HCT116 (cell line): ENCODE data around the gene USP9Y. TPM values are rescaled to one million over a fixed set of nuclear protein-coding genes. Genes with fewer than 3 reads are reported as not detected.

ENCODE experiments used
- ATAC-seq: fragments of 200-7000 bp; cut with Tn5 transposase; 2 replicates; pipeline ENCODE4 v1.9.1; 2020; ENCODE audit warnings: mild to moderate bottlenecking, moderate library complexity
- BruUV-seq: library from RNA; stranded (reverse); fragments of 400-500 nt; replicated peaks from 2 replicates; lab custom pipeline; 2021; lab: Mats Ljungman, UMichigan
- CTCF ChIA-PET: fragments of 300-600 bp; sonication (Branson Sonifier 250); formaldehyde crosslinking; loops from one replicate; lab custom pipeline; 2021; ENCODE audit warnings: antibody characterized with exemption; lab: Charles Lee
- POLR2A ChIA-PET: fragments of 300-600, 350-600 bp; sonication (Branson Sonifier 250); formaldehyde crosslinking; loops from one replicate; lab custom pipeline; 2021; ENCODE audit warnings: antibody characterized with exemption; lab: Charles Lee
- RAD21 ChIA-PET, 2 experiments: fragments of 300-600 bp; sonication (Branson Sonifier 250); formaldehyde crosslinking; loops; one replicate each; lab custom pipeline; 2023; ENCODE audit warnings: low total read pairs in 2 of 2; ENCODE audit not compliant: uncharacterized antibody in 2 of 2, unreplicated experiment in 2 of 2, low non-redundant PET in 1 of 2; lab: Charles Lee
- DNase-seq: peaks from one replicate; pipeline ENCODE4 v3.0.0-alpha.2; 2010; ENCODE audit warnings: low read depth, low spot score
- H2AFZ ChIP-seq: fragments of 200-600 bp; shearing (Covaris generic), sonication (generic); 2 replicates; pipeline ENCODE4 v1.6.1; 2017; ENCODE audit warnings: low read depth, mixed run types, mixed read lengths, antibody characterized with exemption, low read length; ENCODE audit not compliant: poor library complexity, severe bottlenecking
- H3K27ac ChIP-seq: 2 replicates; pipeline ENCODE4 v1.5.1; 2012; ENCODE audit warnings: low read depth, low read length
- H3K27me3 ChIP-seq: fragments of 200-600 bp; sonication (generic); 2 replicates; pipeline ENCODE4 v1.6.1; 2016; ENCODE audit warnings: mixed run types, low read length, mixed read lengths; ENCODE audit not compliant: insufficient read depth
- H3K36me3 ChIP-seq, 2 experiments: fragments of 200-500 bp in 1 of 2; fragments of 200-600 bp in 1 of 2; sonication (Bioruptor generic) in 1 of 2; sonication (generic) in 1 of 2; 2 replicates each; pipeline versions ENCODE4 v1.5.1 to v1.6.1; 2014 to 2016; ENCODE audit warnings: low read length in 2 of 2, inconsistent platforms in 1 of 2, mixed read lengths in 1 of 2, mixed run types in 1 of 2; ENCODE audit not compliant: insufficient read depth in 2 of 2, control insufficient read depth in 1 of 2
- H3K4me1 ChIP-seq, 2 experiments: fragments of 200-600 bp in 1 of 2; sonication (generic) in 1 of 2; 2 replicates each; pipeline versions ENCODE4 v1.5.1 to v1.6.1; 2012 to 2017; ENCODE audit warnings: low read length in 2 of 2, inconsistent platforms in 1 of 2, mild to moderate bottlenecking in 1 of 2, mixed read lengths in 1 of 2, mixed run types in 1 of 2, moderate library complexity in 1 of 2; ENCODE audit not compliant: insufficient read depth in 2 of 2, control insufficient read depth in 1 of 2
- H3K4me2 ChIP-seq: fragments of 200-600 bp; sonication (generic); 2 replicates; pipeline ENCODE4 v1.6.1; 2017; ENCODE audit warnings: mixed run types, low read length, mixed read lengths
- H3K4me3 ChIP-seq, 2 experiments: fragments of 200-600 bp in 1 of 2; sonication (generic) in 1 of 2; replicated peaks in 1 of 2; 2 replicates each; pipeline ENCODE4 v1.5.1; 2011 to 2016; ENCODE audit warnings: low read length in 2 of 2, control low read depth in 1 of 2, low read depth in 1 of 2, mild to moderate bottlenecking in 1 of 2, mixed read lengths in 1 of 2, mixed run types in 1 of 2
- H3K79me2 ChIP-seq: fragments of 200-600 bp; sonication (generic); 2 replicates; pipeline ENCODE4 v1.6.1; 2017; ENCODE audit warnings: mild to moderate bottlenecking, mixed run types, low read length, moderate library complexity, mixed read lengths; ENCODE audit not compliant: insufficient read depth
- H3K9ac ChIP-seq: fragments of 200-600 bp; sonication (generic); 2 replicates; pipeline ENCODE4 v1.6.1; 2016; ENCODE audit warnings: low read length, mixed read lengths
- H3K9me2 ChIP-seq: fragments of 200-600 bp; sonication (generic), shearing (Covaris generic); 2 replicates; pipeline ENCODE4 v1.6.1; 2017; ENCODE audit warnings: mixed run types, mild to moderate bottlenecking, moderate library complexity; ENCODE audit not compliant: insufficient read depth
- H3K9me3 ChIP-seq, 2 experiments: fragments of 200-500 bp in 1 of 2; fragments of 200-600 bp in 1 of 2; sonication (Bioruptor generic) in 1 of 2; sonication (generic) in 1 of 2; 2 replicates each; pipeline ENCODE4 v1.6.1; 2014 to 2017; ENCODE audit warnings: low read length in 2 of 2, mixed read lengths in 2 of 2, inconsistent platforms in 1 of 2, low read depth in 1 of 2, mild to moderate bottlenecking in 1 of 2, mixed run types in 1 of 2, moderate library complexity in 1 of 2; ENCODE audit not compliant: control insufficient read depth in 1 of 2, insufficient read depth in 1 of 2
- H4K20me1 ChIP-seq: fragments of 200-600 bp; sonication (generic), shearing (Covaris generic); 2 replicates; pipeline ENCODE4 v1.6.1; 2017; ENCODE audit warnings: mixed run types, mild to moderate bottlenecking, moderate library complexity; ENCODE audit not compliant: insufficient read depth
- CBX3 ChIP-seq: IDR thresholded peaks from 2 replicates; pipeline ENCODE4 v1.6.1; 2012; ENCODE audit warnings: low read depth
- CEBPB ChIP-seq: IDR thresholded peaks from 2 replicates; pipeline ENCODE4 v1.6.1; 2012; ENCODE audit warnings: low read depth
- EGR1 ChIP-seq: IDR thresholded peaks from 2 replicates; pipeline ENCODE4 v1.6.1; 2012; ENCODE audit warnings: low read depth
- ELF1 ChIP-seq: IDR thresholded peaks from 2 replicates; pipeline ENCODE4 v1.6.1; 2012; ENCODE audit warnings: low read depth, borderline replicate concordance
- EZH2phosphoT487 ChIP-seq: fragments of 200-600 bp; IDR thresholded peaks from 2 replicates; pipeline ENCODE4 v1.6.1; 2018; ENCODE audit warnings: antibody characterized with exemption, borderline replicate concordance
- FOSL1 ChIP-seq: IDR thresholded peaks from 2 replicates; pipeline ENCODE4 v1.6.1; 2012; ENCODE audit warnings: low read depth
- RAD21 ChIP-seq: IDR thresholded peaks from 2 replicates; pipeline ENCODE4 v1.6.1; 2012; ENCODE audit warnings: low read depth, mild to moderate bottlenecking
- SRF ChIP-seq: IDR thresholded peaks from 2 replicates; pipeline ENCODE4 v1.6.1; 2012; ENCODE audit warnings: low read depth
- TCF7L2 ChIP-seq: IDR thresholded peaks from 2 replicates; pipeline ENCODE4 v1.7.0; 2011; ENCODE audit warnings: borderline replicate concordance, inconsistent platforms; ENCODE audit not compliant: insufficient read depth, insufficient read length; ENCODE audit errors: extremely low read depth
- YY1 ChIP-seq: IDR thresholded peaks from 2 replicates; pipeline ENCODE4 v1.6.1; 2011; ENCODE audit warnings: low read length, low read depth, moderate library complexity, mild to moderate bottlenecking; ENCODE audit not compliant: insufficient replicate concordance; ENCODE audit errors: extremely low read depth
- ZFX ChIP-seq: fragments of 450-650 bp; IDR thresholded peaks from 2 replicates; pipeline ENCODE4 v1.6.1; 2017
- ZNF274 ChIP-seq: fragments of 200-500 bp; sonication (Bioruptor generic); IDR thresholded peaks from 2 replicates; pipeline ENCODE4 v1.6.1; 2014; ENCODE audit warnings: mild to moderate bottlenecking, low read depth, low read length, inconsistent platforms
- intact Hi-C: fragments of 100-400 bp; cut with micrococcal nuclease; formaldehyde crosslinking; loops from 2 replicates; pipeline ENCODE4 v1.10.0; 2022
- total RNA-seq: library from RNA; stranded (reverse); gene quantifications from one replicate; pipeline ENCODE4 v1.2.1, GENCODE V29; 2021; ENCODE audit not compliant: unreplicated experiment
- TF ChIP-seq, protein P1 (sequence below): IDR thresholded peaks from 2 replicates; pipeline ENCODE4 v1.6.1; 2012
- TF ChIP-seq, protein P2 (sequence below), 3 experiments: fragments of 200-600 bp in 1 of 3; sonication (generic) in 1 of 3; IDR thresholded peaks in 2 of 3; conservative IDR thresholded peaks in 1 of 3; 2 replicates each; pipeline ENCODE4 v1.5.1; 2012 to 2017; ENCODE audit warnings: low read depth in 2 of 3, low read length in 2 of 3, antibody characterized with exemption in 1 of 3, borderline replicate concordance in 1 of 3, control low read depth in 1 of 3, mild to moderate bottlenecking in 1 of 3, mixed read lengths in 1 of 3, mixed run types in 1 of 3, moderate library complexity in 1 of 3; ENCODE audit not compliant: insufficient read depth in 1 of 3

The USP9Y gene
- total RNA-seq, 1 experiment from 2014 or later, result 4.4 TPM

DNA sequence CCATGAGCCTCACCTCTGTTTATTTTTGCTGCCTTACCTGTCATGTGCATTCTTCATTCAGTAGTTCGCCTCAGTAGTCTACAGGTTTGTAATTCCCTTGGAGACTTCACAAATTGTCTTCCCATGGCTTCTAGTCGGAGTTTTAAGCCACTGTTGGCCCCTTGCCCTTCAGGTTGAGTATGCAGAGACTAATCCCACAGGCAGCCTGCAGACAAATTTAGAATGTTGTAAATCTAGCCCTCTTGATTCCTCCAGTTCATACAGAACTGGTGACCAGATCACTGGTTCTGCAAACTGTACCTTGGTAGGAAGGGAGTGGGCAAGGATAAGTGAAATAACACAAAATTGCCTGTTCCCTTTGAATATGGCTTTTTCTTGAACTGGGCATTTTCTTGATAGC lies 33.0 kb downstream of the USP9Y start:
- Histone ChIP-seq H3K9me3 (no peaks in the 10 kb centered on the region), H3K4me3 (no peak overlapping the region), H3K9ac (no peak overlapping the region), H3K79me2 (no peaks in the 10 kb centered on the region), H3K4me2 (no peak overlapping the region), H4K20me1 (no peaks in the 10 kb centered on the region), H3K4me1 (no peaks in the 10 kb centered on the region), H3K9me2 (no peaks in the 10 kb centered on the region), H3K36me3 (no peaks in the 10 kb centered on the region), H2AFZ (no peak overlapping the region), H3K27me3 (no peaks in the 10 kb centered on the region), H3K27ac (no peak overlapping the region)
- CTCF ChIA-PET, result no interaction called here
- ATAC-seq, result no peak
- RAD21 ChIA-PET, result no interaction called here
- DNase-seq, result no peak
- BruUV-seq, result no TSS peak
- intact Hi-C loops, result no loop called here
- TF ChIP-seq CEBPB (no peak), TCF7L2 (no peak), YY1 (no peak), ZFX (no peak), EZH2phosphoT487 (no peak), ZNF274 (no peak), FOSL1 (no peak), EGR1 (no peak), CBX3 (no peak), ELF1 (no peak), SRF (no peak), RAD21 (no peak)
- TF ChIP-seq, protein P1, sequence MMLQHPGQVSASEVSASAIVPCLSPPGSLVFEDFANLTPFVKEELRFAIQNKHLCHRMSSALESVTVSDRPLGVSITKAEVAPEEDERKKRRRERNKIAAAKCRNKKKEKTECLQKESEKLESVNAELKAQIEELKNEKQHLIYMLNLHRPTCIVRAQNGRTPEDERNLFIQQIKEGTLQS, result no peak
- TF ChIP-seq, protein P2, sequence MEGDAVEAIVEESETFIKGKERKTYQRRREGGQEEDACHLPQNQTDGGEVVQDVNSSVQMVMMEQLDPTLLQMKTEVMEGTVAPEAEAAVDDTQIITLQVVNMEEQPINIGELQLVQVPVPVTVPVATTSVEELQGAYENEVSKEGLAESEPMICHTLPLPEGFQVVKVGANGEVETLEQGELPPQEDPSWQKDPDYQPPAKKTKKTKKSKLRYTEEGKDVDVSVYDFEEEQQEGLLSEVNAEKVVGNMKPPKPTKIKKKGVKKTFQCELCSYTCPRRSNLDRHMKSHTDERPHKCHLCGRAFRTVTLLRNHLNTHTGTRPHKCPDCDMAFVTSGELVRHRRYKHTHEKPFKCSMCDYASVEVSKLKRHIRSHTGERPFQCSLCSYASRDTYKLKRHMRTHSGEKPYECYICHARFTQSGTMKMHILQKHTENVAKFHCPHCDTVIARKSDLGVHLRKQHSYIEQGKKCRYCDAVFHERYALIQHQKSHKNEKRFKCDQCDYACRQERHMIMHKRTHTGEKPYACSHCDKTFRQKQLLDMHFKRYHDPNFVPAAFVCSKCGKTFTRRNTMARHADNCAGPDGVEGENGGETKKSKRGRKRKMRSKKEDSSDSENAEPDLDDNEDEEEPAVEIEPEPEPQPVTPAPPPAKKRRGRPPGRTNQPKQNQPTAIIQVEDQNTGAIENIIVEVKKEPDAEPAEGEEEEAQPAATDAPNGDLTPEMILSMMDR (IDR thresholded peaks at IDR 0.05 in 2 of 3, conservative IDR thresholded peaks at IDR 0.05 in 1 of 3; ENCODE audit: borderline replicate concordance in 1 of 3, insufficient read depth in 1 of 3, low read depth in 2 of 3, low read length in 2 of 3), result no peak
- POLR2A ChIA-PET, result no interaction called here
